CD4-positive, alpha-beta T cell (primary cell): ENCODE data around the gene KASH5. TPM values are rescaled to one million over a fixed set of nuclear protein-coding genes. Genes with fewer than 3 reads are reported as not detected.

Experiments
- ATAC-seq: fragments of 200-7000 bp; cut with Tn5 transposase; one replicate; pipeline ENCODE4 v1.10.0; 2022; ENCODE audit warnings: mild to moderate bottlenecking; ENCODE audit not compliant: poor library complexity
- CTCF ChIA-PET: fragments of 350-600 bp; sonication (Branson Sonifier 250); formaldehyde crosslinking; loops from one replicate; lab custom pipeline; 2021; ENCODE audit warnings: antibody characterized with exemption, inconsistent platforms; lab: Charles Lee
- POLR2A ChIA-PET: fragments of 350-600 bp; sonication (Branson Sonifier 250); formaldehyde crosslinking; loops from one replicate; lab custom pipeline; 2021; ENCODE audit warnings: antibody characterized with exemption, inconsistent platforms; lab: Charles Lee
- DNase-seq, 14 experiments: peaks; one replicate each; pipeline ENCODE4 v3.0.0-alpha.2; 2013 to 2020; ENCODE audit warnings: mixed read lengths in 2 of 14
- H3K27ac ChIP-seq, 2 donors: one replicate each; pipeline versions ENCODE4 v1.5.1 to v1.7.0; 2013; ENCODE audit warnings: low read length in 2 of 2, low read depth in 1 of 2, mild to moderate bottlenecking in 1 of 2
- H3K27me3 ChIP-seq, 2 experiments: 1 replicate in 1 of 2; 2 replicates in 1 of 2; pipeline versions ENCODE4 v1.6.1 to v1.7.0; 2013; ENCODE audit warnings: low read length in 2 of 2, control low read depth in 1 of 2, mild to moderate bottlenecking in 1 of 2, moderate library complexity in 1 of 2; ENCODE audit not compliant: insufficient read depth in 2 of 2, control insufficient read depth in 1 of 2
- H3K36me3 ChIP-seq: one replicate; pipeline ENCODE4 v1.6.1; 2013; ENCODE audit warnings: low read length, control low read depth; ENCODE audit not compliant: insufficient read depth
- H3K4me1 ChIP-seq: one replicate; pipeline ENCODE4 v1.6.1; 2013; ENCODE audit warnings: low read length, control low read depth; ENCODE audit not compliant: insufficient read depth
- H3K4me3 ChIP-seq: one replicate; pipeline ENCODE4 v1.5.1; 2013; ENCODE audit warnings: mild to moderate bottlenecking, low read length, moderate library complexity
- H3K9me3 ChIP-seq, 2 experiments: 1 replicate in 1 of 2; 2 replicates in 1 of 2; pipeline versions ENCODE4 v1.6.1 to v1.7.0; 2013; ENCODE audit warnings: low read length in 2 of 2, mild to moderate bottlenecking in 2 of 2, control low read depth in 1 of 2, moderate library complexity in 1 of 2; ENCODE audit not compliant: control insufficient read depth in 1 of 2, insufficient read depth in 1 of 2
- H3K27ac Mint-ChIP-seq: one replicate; pipeline ENCODE4 v1.8.0; 2020; ENCODE audit warnings: mixed read lengths
- H3K27me3 Mint-ChIP-seq: one replicate; pipeline ENCODE4 v1.8.0; 2021; ENCODE audit warnings: mixed read lengths
- H3K36me3 Mint-ChIP-seq: one replicate; pipeline ENCODE4 v1.8.0; 2021; ENCODE audit warnings: low read depth, mixed read lengths
- H3K4me1 Mint-ChIP-seq: one replicate; pipeline ENCODE4 v1.8.0; 2021; ENCODE audit warnings: low read depth, mixed read lengths
- H3K4me3 Mint-ChIP-seq: one replicate; pipeline ENCODE4 v1.8.0; 2020; ENCODE audit warnings: mild to moderate bottlenecking, mixed read lengths
- H3K9me3 Mint-ChIP-seq: one replicate; pipeline ENCODE4 v1.8.0; 2020; ENCODE audit warnings: mixed read lengths
- intact Hi-C, 2 experiments: fragments of 100-400 bp; cut with DNase I in 1 of 2; cut with micrococcal nuclease in 1 of 2; formaldehyde crosslinking; loops; one replicate each; pipeline versions ENCODE4 v1.15.1 to v1.9.0; 2023 to 2025; cut with DNase I, micrococcal nuclease
- total RNA-seq, 174 experiments: library from RNA in 2 of 174; stranded (reverse) in 2 of 174; gene quantifications; one replicate each; pipeline ENCODE4 v1.2.3 and lab custom pipeline; 2021 to 2026
- TF ChIP-seq, protein P1 (sequence below): fragments of 200-600 bp; IDR thresholded peaks from one replicate; pipeline ENCODE4 v1.8.0; 2022; ENCODE audit warnings: antibody characterized with exemption, mild to moderate bottlenecking

The KASH5 gene
- total RNA-seq, 2 experiments from 2014 or later = not detected

DNA sequence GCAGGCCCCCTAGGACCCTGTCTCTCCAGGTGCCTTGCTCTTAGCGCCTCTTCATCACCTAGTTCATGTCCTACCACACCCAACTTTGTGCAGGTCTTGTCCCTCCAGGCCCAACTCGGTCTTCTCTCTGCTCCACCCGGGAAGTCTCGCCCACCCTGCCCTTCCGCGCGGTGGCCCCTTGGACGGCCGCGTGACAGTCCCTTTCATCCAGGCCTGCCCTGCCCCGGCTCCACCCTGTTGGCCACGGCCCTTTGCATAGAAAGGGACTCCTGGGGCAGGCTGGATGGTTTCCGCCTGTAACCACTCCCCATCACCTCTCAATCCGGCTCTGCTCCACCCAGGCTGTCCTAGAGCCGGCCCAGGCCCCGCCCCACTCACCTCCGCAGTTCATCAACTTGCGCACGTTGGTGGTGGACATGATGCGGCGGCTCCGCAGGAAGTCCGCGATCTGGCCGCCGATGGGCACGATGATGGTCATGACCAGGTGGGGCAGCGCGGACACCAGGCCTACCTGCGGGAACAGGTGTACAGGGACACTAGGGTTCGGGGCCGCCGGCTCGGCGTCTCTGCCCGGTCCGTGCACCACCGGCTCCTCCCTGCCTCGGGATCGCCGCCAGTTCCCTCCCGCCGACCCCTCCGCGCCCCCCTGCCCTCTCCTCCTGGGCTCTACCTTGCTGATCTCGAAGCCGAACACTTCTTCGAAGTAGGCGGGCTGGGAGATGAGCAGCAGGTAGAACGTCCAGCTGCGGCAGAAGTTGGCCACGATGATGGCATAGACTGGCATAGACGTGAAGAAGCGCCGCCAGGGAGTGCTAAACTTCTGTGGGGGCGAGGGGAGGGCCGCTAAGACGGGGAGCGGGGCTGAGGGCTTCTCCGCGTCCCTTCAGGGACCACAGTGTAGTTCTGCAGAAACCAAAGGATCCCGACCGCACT, 44.4 kb downstream of the KASH5 start:
- Mint-ChIP-seq H3K4me3 (no peak overlapping the region), H3K4me1 (peaks cover 52% of the 10 kb centered on the region), H3K36me3 (no peaks in the 10 kb centered on the region), H3K27me3 (peaks cover 98% of the 10 kb centered on the region), H3K27ac (no peak overlapping the region), H3K9me3 (no peaks in the 10 kb centered on the region)
- Histone ChIP-seq H3K36me3 (no peaks in the 10 kb centered on the region), H3K9me3 (peaks cover 0 to 64% of the 10 kb centered on the region in 2 experiments), H3K27me3 (peaks cover 92 to 96% of the 10 kb centered on the region in 2 experiments), H3K27ac (no peak overlapping the region), H3K4me1 (peaks cover 56% of the 10 kb centered on the region), H3K4me3 (no peak overlapping the region)
- TF ChIP-seq, protein P1, sequence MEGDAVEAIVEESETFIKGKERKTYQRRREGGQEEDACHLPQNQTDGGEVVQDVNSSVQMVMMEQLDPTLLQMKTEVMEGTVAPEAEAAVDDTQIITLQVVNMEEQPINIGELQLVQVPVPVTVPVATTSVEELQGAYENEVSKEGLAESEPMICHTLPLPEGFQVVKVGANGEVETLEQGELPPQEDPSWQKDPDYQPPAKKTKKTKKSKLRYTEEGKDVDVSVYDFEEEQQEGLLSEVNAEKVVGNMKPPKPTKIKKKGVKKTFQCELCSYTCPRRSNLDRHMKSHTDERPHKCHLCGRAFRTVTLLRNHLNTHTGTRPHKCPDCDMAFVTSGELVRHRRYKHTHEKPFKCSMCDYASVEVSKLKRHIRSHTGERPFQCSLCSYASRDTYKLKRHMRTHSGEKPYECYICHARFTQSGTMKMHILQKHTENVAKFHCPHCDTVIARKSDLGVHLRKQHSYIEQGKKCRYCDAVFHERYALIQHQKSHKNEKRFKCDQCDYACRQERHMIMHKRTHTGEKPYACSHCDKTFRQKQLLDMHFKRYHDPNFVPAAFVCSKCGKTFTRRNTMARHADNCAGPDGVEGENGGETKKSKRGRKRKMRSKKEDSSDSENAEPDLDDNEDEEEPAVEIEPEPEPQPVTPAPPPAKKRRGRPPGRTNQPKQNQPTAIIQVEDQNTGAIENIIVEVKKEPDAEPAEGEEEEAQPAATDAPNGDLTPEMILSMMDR = no peak
- ChIA-PET POLR2A (no interaction called here), CTCF (interaction anchor here (0.8 kb wide), 1 partner anchor 10 kb away, joined by 3 read pairs; no protein-coding TSS in a partner anchor)
- ATAC-seq (peak; percentile 58), DNase-seq (peak in 6 of 14 experiments; percentile 24 to 65 (median 48))
- intact Hi-C loops = no loop called here

DNA sequence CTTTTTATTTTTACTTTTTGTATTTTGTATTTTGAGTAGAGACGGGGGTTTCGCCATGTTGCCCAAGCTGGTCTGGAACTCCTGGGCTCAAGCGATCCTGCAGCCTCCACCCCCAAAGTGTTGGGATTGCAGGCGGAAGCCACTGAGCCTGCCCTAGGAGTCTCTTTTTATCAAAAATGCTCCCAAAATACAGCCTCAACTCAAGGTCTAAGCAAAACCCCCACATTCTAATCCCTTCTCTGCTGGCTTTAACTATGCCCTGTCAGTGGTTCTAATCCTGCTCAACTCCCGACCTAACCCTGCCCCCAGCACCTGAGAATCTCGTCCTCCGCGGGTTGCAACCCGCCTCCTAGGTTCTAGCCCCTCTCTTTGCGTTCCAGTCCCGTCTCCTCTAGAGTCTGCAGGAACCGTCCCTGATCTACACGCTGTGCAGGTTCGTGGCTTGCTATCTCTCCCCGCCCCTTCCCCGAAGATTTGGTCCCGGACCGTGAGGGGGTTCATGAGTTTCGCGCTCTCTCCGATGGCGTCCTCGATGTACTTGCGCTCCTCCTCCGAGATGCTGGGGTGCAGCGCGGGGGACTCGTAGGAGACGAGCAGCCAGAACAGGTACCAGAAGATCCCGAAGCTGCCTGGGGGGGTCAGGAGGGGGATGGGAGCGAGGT, 45.3 kb downstream of the KASH5 start:
- DNase-seq (peak in 1 of 14 experiments; percentile 27), ATAC-seq (no peak)
- H3K4me3 ChIP-seq = no peak overlapping the region
- peaks cover 0 to 54% of the 10 kb centered on the region in 2 experiments for H3K9me3 ChIP-seq
- H3K27me3 ChIP-seq = peaks cover 92 to 96% of the 10 kb centered on the region in 2 experiments
- POLR2A ChIA-PET = interaction anchor here (0.7 to 1.0 kb wide), 2 partner anchors 12 to 20 kb away, joined by 3 read pairs; partner anchors contain the start of gene ALDH16A1
- H3K9me3 Mint-ChIP-seq = no peaks in the 10 kb centered on the region
- peaks cover 99% of the 10 kb centered on the region for H3K27me3 Mint-ChIP-seq
- CTCF ChIA-PET = interaction anchor here (1.2 kb wide), 1 partner anchor 11 kb away, joined by 3 read pairs; no protein-coding TSS in a partner anchor
- H3K27ac Mint-ChIP-seq = no peak overlapping the region
- H3K4me1 Mint-ChIP-seq = peaks cover 44% of the 10 kb centered on the region
- H3K36me3 ChIP-seq = no peaks in the 10 kb centered on the region
- TF ChIP-seq, protein P1 = no peak
- no peak overlapping the region for H3K27ac ChIP-seq
- intact Hi-C loops = no loop called here
- H3K4me1 ChIP-seq = peaks cover 47% of the 10 kb centered on the region
- H3K36me3 Mint-ChIP-seq = no peaks in the 10 kb centered on the region
- peak overlapping the region; percentile 5 for H3K4me3 Mint-ChIP-seq

DNA sequence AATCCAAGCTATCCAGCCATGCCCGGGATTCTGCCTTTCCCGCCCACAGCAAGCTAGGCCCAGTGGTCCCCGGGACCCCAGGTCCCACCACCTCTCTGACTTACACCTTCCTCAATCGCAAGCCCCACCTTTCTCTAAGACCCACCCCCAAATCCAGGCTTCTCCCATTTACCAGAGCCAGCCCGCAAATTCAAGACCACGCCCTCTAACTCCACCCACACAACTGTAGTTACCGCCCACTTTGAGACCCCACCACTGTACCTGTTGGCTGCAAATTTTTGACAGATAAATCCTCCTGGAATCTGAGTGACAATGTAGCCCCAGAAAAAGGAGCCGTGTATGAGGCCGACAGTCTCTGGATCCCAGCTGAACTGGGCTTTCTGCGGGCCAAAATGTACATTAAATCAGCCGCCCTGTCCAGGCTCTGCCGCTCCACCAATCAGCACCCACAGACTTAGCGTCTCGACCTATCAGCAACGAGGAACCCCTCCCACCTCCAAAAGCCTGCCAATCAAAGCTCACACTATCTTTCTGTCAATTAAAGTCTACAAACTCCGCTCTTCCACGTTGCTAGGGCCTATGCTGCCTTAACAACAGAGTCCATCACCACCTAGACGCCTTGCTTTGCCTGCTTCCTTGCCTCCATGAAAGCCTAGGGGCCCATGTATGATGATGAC, 47.0 kb downstream of the KASH5 start:
- Histone ChIP-seq H3K9me3 (peaks cover 0 to 51% of the 10 kb centered on the region in 2 experiments), H3K27me3 (peaks cover 93 to 96% of the 10 kb centered on the region in 2 experiments), H3K4me1 (peaks cover 43% of the 10 kb centered on the region), H3K4me3 (no peak overlapping the region), H3K27ac (no peak overlapping the region), H3K36me3 (no peaks in the 10 kb centered on the region)
- no peaks in the 10 kb centered on the region for H3K9me3 Mint-ChIP-seq
- intact Hi-C loops = no loop called here
- ATAC-seq = no peak
- DNase-seq = peak in 1 of 14 experiments; percentile 37
- no peak overlapping the region for H3K27ac Mint-ChIP-seq
- no peaks in the 10 kb centered on the region for H3K36me3 Mint-ChIP-seq
- H3K4me3 Mint-ChIP-seq = no peak overlapping the region
- POLR2A ChIA-PET = interaction anchor here (1.5 kb wide), 1 partner anchor 9 kb away, joined by 6 read pairs; no protein-coding TSS in a partner anchor
- TF ChIP-seq, protein P1 = no peak
- H3K4me1 Mint-ChIP-seq = peaks cover 37% of the 10 kb centered on the region
- CTCF ChIA-PET = interaction anchor here (1.8 kb wide), 1 partner anchor 13 kb away, joined by 6 read pairs; no protein-coding TSS in a partner anchor
- peaks cover 99% of the 10 kb centered on the region for H3K27me3 Mint-ChIP-seq
